ENCODE data around the gene TMEM178B.
"Not testable (repeated sequence)": the region's sequence is repeated elsewhere in the genome, so short reads cannot be mapped to it uniquely, and the experiment has no call there.

TMEM178B gene

DNA sequence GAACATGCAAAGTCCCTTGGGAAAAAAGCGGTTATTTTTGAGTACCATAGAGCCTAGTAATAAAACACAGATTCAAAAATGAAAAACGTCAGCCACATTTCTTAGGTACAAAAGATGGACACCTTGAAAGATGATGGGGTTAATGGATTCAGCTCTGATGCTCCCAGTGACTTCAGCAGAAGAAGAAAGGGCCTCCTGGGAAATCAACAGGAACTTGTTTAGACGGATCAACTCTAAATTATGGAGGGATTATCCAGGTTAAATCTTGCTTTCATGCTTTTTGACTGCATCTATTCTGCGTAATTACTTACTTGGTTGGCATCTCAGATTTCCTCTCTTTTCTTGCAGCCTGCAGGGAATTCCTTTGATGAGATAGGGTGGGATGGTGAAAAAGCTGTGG is 82.5 kb downstream of the TMEM178B start:
- ATAC-seq (replicated peaks; ENCODE audit: extremely low read depth, poor library complexity, severe bottlenecking) (no peak), DNase-seq (ENCODE audit: low spot score in 2 of 2) (no peak)
- Mint-ChIP-seq H3K4me3 (no peak overlapping the region), H3K4me1 (peaks cover 4% of the 10 kb centered on the region), H3K9me3 (no peaks in the 10 kb centered on the region), H3K27ac (ENCODE audit: low read depth) (no peak overlapping the region), H3K27me3 (peaks cover 9% of the 10 kb centered on the region), H3K36me3 (ENCODE audit: insufficient read depth) (no peaks in the 10 kb centered on the region)

DNA sequence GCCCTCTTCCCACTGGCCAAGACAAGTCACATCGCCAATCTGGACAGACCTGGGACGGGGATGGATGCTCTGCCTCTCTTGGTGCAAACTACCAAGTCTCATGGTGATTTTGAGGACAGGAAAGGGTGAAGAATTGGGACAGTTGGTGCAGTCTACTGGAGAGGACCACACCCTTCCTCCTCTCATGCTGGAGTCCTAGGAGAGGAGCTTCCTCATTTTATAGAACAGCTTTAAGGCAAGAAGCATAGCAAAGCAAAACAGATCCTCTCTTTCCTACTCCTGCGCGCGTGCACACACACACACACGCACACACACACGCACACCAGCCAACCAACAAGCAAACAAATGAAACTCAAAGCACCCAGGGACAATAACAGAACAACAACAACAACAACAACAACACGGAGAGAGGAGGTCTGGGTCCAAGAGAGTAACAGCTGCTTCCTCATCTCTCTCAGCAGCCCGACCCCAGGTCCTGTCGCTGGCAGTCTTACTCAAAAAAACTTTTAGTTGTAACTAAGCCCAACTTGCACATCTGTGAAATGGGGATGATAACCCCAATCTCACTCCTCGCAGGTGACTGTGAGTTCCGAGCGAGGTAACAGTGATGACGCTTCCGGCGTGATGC is 83.4 kb downstream of the TMEM178B start:
- peaks cover 4% of the 10 kb centered on the region for H3K4me1 Mint-ChIP-seq
- no peak overlapping the region for H3K4me3 Mint-ChIP-seq
- no peaks in the 10 kb centered on the region for H3K36me3 Mint-ChIP-seq (ENCODE audit: insufficient read depth)
- no peak overlapping the region for H3K27ac Mint-ChIP-seq (ENCODE audit: low read depth)
- peaks cover 10% of the 10 kb centered on the region for H3K27me3 Mint-ChIP-seq
- DNase-seq (ENCODE audit: low spot score in 2 of 2) (no peak), ATAC-seq (replicated peaks; ENCODE audit: extremely low read depth, poor library complexity, severe bottlenecking) (no peak)
- no peaks in the 10 kb centered on the region for H3K9me3 Mint-ChIP-seq

DNA sequence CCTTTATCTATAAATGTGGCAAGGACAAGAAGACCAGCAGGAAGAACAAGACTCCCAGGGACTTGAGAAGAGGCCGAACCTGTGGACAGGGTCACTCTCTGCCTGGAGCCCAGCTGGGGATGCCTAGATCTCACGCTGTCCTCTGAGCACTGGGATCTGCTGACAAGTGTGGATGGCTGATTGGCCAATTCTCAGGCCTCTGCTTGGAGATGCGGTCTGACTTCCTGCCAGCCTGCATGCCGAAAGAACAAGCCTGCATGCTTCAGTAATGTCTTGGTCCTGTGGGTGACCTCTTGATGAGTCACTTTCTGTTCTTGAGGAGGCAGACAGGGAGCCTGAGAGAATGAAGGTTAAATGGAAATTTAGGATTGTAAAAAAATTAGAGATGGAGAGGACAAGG is 84.7 kb downstream of the TMEM178B start:
- H3K27me3 Mint-ChIP-seq = peaks cover 10% of the 10 kb centered on the region
- DNase-seq (ENCODE audit: low spot score in 2 of 2) = no peak
- no peak overlapping the region for H3K4me3 Mint-ChIP-seq
- H3K9me3 Mint-ChIP-seq = no peaks in the 10 kb centered on the region
- H3K36me3 Mint-ChIP-seq (ENCODE audit: insufficient read depth) = no peaks in the 10 kb centered on the region
- H3K27ac Mint-ChIP-seq (ENCODE audit: low read depth) = no peak overlapping the region
- H3K4me1 Mint-ChIP-seq = peaks cover 4% of the 10 kb centered on the region
- ATAC-seq (replicated peaks; ENCODE audit: extremely low read depth, poor library complexity, severe bottlenecking) = no peak

DNA sequence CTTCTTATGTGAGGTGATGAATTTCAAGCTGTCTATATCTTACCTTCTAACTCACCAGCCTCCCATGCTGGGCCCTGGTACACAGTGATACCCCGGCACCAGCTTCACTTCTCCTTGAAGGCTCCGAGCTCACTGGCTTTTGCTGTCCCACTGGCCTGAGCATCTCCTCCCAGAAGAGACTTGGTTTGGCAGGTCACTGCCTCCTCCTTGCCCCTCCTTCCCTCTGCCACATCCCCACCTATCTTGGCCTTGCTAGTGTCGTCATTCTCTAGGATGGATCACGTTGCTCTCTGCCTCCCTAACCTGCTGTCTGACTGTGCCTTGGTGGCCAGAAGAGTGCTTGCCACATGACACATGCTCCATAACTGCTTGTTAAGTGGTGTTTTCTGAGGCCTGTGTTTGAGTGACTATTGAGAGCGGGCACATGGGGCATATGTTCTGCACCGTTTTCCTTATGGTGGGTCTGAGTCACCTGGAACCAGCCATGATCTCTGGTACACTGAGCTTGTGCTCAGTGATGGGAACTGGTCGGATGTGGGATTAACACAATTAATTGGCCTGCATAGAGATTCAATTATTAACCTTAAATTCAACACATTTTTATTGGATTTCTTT is 86.5 kb downstream of the TMEM178B start:
- Mint-ChIP-seq H3K4me1 (peaks cover 4% of the 10 kb centered on the region), H3K27ac (ENCODE audit: low read depth) (no peak overlapping the region), H3K27me3 (peaks cover 10% of the 10 kb centered on the region), H3K9me3 (no peaks in the 10 kb centered on the region), H3K4me3 (no peak overlapping the region), H3K36me3 (ENCODE audit: insufficient read depth) (no peaks in the 10 kb centered on the region)
- DNase-seq (ENCODE audit: low spot score in 2 of 2) = no peak
- no peak for ATAC-seq (replicated peaks; ENCODE audit: extremely low read depth, poor library complexity, severe bottlenecking)

DNA sequence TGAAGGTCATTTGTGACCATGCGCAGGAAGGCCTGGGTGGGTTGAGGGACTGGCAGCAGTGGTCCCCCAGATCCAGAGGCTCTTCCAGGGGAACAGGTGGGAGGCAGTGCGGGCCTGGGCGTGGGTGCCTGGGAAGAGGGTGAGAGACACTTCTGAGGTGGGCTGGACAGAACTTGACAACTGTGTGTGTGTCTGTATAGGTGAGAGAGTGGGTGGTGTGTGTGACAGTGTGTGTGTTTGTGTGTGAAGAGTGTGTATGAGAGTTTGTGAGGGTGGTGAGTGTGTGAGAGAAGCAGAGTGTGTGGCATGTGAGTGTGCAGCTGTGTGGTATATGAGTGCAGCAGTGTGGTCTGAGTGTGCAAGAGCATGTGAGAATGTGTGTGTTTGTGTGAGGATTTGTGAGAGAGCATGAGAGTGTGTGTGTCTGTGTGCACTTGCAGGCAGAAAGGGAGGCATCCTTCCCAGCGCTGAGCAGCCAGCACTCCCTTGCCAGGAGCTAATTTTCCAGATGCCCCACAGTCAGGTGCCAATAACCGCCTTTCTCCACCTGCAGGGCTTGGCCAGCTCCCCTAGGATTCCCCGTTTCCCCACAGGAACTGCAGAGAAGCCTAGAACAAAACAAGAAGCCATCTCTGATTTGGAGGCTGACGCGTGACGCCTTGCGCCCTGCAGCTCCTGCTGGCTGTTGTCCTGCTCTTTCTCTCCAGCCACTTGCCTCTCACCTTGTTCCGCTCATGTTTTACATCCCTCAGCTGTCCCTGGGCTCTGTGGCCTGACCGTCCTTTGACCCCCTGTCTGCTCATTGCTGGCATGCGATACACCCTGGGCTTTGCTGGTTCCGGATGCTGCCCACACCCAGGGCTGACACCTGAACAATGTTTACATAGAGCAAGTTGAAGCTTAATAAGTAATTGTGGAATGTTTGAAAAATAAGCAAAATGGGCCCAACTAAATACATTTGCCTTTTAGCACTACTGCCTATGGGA is 88.0 kb downstream of the TMEM178B start:
- no peak overlapping the region for H3K4me3 Mint-ChIP-seq
- DNase-seq (ENCODE audit: low spot score in 2 of 2) (no peak), ATAC-seq (replicated peaks; ENCODE audit: extremely low read depth, poor library complexity, severe bottlenecking) (no peak)
- H3K36me3 Mint-ChIP-seq (ENCODE audit: insufficient read depth) = no peaks in the 10 kb centered on the region
- peaks cover 4% of the 10 kb centered on the region for H3K4me1 Mint-ChIP-seq
- H3K9me3 Mint-ChIP-seq = no peaks in the 10 kb centered on the region
- H3K27me3 Mint-ChIP-seq = peaks cover 16% of the 10 kb centered on the region
- no peak overlapping the region for H3K27ac Mint-ChIP-seq (ENCODE audit: low read depth)

DNA sequence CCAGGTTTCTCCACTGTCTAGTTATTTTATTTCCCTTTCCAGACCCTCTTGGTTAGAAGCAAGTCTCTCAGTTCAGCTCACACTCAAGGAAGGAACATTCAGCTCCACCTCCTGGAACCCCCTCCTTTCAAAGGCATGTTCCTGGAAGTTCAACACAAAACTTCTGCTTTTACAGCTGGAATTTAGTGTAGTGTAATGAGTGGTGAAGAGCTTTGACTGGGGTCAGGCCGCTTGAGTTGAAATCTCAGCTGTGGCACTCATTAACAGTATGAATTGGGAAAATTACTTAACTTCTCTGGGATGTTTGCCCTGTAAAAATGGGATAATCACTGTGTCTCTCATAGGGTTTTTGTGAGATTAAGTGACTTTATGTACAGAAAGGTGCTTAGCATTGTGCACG is 91.7 kb downstream of the TMEM178B start:
- ATAC-seq (replicated peaks; ENCODE audit: extremely low read depth, poor library complexity, severe bottlenecking) = no peak
- no peaks in the 10 kb centered on the region for H3K4me1 Mint-ChIP-seq
- H3K4me3 Mint-ChIP-seq = no peak overlapping the region
- H3K9me3 Mint-ChIP-seq = no peaks in the 10 kb centered on the region
- no peak for DNase-seq (ENCODE audit: low spot score in 2 of 2)
- no peaks in the 10 kb centered on the region for H3K36me3 Mint-ChIP-seq (ENCODE audit: insufficient read depth)
- H3K27ac Mint-ChIP-seq (ENCODE audit: low read depth) = no peak overlapping the region
- peaks cover 23% of the 10 kb centered on the region for H3K27me3 Mint-ChIP-seq

DNA sequence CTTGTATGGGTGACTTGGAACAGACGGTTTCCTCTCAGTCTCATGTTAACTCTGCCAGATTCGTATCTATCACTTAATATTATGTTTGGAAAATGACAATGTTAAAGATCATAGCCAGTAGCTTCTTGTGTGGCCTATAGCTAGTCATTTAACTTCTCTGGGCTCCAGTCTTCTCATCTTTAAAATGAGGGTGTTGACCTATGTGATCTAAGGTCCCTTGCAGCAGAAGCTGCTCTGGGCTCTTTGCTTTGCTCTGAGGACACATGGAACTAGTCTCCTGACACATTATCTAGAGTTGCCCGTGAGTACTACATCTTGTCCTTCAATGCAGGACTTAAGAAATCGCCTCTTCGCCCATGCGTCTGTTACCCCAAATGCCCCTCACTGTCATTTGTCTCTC is 93.1 kb downstream of the TMEM178B start:
- DNase-seq (ENCODE audit: low spot score in 2 of 2) (no peak), ATAC-seq (replicated peaks; ENCODE audit: extremely low read depth, poor library complexity, severe bottlenecking) (no peak)
- Mint-ChIP-seq H3K4me1 (no peaks in the 10 kb centered on the region), H3K27me3 (peaks cover 13% of the 10 kb centered on the region), H3K27ac (ENCODE audit: low read depth) (no peak overlapping the region), H3K9me3 (no peaks in the 10 kb centered on the region), H3K4me3 (no peak overlapping the region), H3K36me3 (ENCODE audit: insufficient read depth) (no peaks in the 10 kb centered on the region)

DNA sequence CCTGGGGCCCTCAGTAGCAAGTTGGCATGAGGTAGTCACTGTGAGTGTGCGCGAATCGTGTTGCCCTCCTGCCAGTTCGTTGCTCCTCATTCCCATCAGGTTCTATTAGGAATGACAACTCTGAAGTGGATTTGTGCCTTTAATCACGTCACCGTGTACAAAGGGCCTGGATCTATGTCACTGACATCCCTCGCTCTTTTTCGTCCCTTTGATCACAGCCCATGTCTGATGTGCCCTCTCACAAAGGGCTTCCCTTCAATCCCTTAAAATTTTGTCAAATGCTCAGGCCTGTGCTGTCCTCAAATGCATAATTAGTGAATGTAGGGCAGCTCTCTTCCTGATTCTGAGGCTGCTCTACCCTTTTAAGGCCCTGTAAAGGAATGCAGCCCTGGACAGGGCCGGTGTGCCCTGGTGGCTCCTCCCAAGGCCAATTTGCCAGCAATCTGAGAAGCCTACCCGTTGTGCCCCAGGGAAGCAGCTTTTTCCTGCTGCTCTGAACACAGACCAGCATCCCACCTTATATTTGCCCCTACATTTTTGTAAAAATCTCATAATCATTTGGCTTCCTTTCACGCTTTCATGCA is 93.6 kb downstream of the TMEM178B start:
- no peak overlapping the region for H3K27ac Mint-ChIP-seq (ENCODE audit: low read depth)
- H3K36me3 Mint-ChIP-seq (ENCODE audit: insufficient read depth) = no peaks in the 10 kb centered on the region
- H3K4me3 Mint-ChIP-seq = no peak overlapping the region
- no peaks in the 10 kb centered on the region for H3K9me3 Mint-ChIP-seq
- H3K4me1 Mint-ChIP-seq = no peaks in the 10 kb centered on the region
- no peak for ATAC-seq (replicated peaks; ENCODE audit: extremely low read depth, poor library complexity, severe bottlenecking)
- no peak for DNase-seq (ENCODE audit: low spot score in 2 of 2)
- peaks cover 13% of the 10 kb centered on the region for H3K27me3 Mint-ChIP-seq

DNA sequence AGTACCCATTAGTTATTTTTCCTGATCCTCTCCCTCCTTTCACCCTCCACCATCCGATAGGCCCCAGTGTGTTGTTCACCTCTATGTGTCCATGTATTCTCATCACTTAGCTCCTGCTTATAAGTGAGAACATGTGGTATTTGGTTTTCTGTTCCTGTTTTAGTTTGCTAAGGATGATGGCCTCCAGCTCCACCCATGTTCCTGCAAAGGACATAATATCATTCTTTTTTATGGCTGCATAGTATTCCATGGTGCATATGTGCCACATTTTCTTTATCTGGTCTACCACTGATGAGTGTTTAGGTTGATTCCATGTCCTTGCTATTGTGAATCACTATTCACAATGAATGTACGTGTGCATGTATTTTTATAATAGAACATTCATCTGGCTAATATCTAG is 95.3 kb downstream of the TMEM178B start:
- not testable (repeated sequence) for H3K9me3 Mint-ChIP-seq; H3K36me3 Mint-ChIP-seq (ENCODE audit: insufficient read depth); H3K4me3 Mint-ChIP-seq; H3K27ac Mint-ChIP-seq (ENCODE audit: low read depth); DNase-seq (ENCODE audit: low spot score in 2 of 2); H3K4me1 Mint-ChIP-seq; ATAC-seq (replicated peaks; ENCODE audit: extremely low read depth, poor library complexity, severe bottlenecking)
- peaks cover 13% of the 10 kb centered on the region for H3K27me3 Mint-ChIP-seq

DNA sequence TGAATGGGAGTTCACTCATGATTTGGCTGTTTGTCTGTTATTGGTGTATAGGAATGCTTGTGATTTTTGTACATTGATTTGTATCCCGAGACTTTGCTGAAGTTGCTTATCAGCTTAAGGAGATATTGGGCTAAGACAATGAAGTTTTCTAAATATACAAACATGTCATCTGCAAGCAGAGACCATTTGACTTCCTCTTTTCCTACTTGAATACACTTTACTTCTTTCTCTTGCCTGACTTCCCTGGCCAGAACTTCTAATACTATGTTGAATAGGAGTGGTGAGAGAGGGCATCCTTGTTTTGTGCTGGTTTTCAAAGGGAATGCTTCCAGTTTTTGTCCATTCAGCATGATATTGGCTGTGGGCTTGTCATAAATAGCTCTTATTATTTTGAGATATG is 101.9 kb downstream of the TMEM178B start:
- not testable (repeated sequence) for DNase-seq (ENCODE audit: low spot score in 2 of 2); ATAC-seq (replicated peaks; ENCODE audit: extremely low read depth, poor library complexity, severe bottlenecking); H3K36me3 Mint-ChIP-seq (ENCODE audit: insufficient read depth)

DNA sequence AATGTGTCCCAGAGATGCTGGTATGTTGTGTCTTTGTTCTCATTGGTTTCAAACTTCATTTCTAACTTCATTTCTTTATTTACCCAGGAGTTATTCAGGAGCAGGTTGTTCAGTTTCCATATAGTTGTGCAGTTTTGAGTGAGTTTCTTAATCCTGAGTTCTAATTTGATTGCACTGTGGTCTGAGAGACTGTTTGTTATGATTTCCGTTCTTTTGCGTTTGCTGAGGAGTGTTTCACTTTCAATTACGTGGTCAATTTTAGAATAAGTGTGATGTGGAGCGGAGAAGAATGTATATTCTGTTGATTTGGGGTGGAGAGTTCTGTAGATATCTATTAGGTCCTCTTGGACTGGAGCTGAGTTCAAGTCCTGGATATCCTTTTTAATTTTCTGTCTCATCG is 103.3 kb downstream of the TMEM178B start:
- peak overlapping the region; percentile 67 for H3K4me3 Mint-ChIP-seq
- H3K4me1 Mint-ChIP-seq = peaks cover 16% of the 10 kb centered on the region
- H3K27me3 Mint-ChIP-seq; H3K9me3 Mint-ChIP-seq; DNase-seq (ENCODE audit: low spot score in 2 of 2); H3K36me3 Mint-ChIP-seq (ENCODE audit: insufficient read depth); ATAC-seq (replicated peaks; ENCODE audit: extremely low read depth, poor library complexity, severe bottlenecking): not testable (repeated sequence)
- H3K27ac Mint-ChIP-seq (ENCODE audit: low read depth) = peak overlapping the region; percentile 94

More for the DNA sequence above, 101.9 kb downstream of the TMEM178B start:
- H3K27me3 Mint-ChIP-seq; H3K4me3 Mint-ChIP-seq; H3K9me3 Mint-ChIP-seq; H3K27ac Mint-ChIP-seq (ENCODE audit: low read depth): not testable (repeated sequence)
- H3K4me1 Mint-ChIP-seq = peaks cover 16% of the 10 kb centered on the region

DNA sequence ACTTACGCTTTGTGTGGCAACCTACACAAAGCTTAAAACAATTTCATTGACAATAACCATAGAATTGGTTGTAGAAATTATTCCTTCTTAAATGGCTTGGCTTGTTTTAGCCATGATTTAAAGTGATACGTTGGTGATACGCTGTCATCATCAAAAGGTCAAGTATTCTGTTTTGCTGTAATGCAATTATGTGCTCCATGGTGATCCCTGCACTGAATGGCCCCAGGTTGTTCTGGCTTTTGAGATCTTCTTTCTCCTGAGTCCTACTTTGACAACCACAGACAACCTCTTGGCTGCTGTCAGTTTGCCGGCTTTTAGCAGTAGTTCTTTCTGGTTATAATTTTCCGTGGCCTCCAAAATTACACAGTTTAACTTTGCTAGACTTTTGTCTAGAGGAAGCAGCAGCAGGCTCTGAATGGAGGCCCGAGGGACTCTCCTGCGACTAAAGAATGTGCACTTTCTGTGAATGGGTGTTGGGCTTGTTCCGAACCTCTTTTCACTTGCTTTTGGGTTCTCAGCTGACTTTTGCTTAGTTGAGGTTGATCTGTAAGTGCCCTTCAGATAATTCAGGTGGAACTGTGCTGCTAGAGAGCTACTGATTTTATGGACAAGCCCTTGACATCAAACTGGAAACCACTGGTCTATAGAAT is 104.7 kb downstream of the TMEM178B start:
- DNase-seq (ENCODE audit: low spot score in 2 of 2) (no peak), ATAC-seq (replicated peaks; ENCODE audit: extremely low read depth, poor library complexity, severe bottlenecking) (no peak)
- Mint-ChIP-seq H3K27me3 (no peaks in the 10 kb centered on the region), H3K27ac (ENCODE audit: low read depth) (no peak overlapping the region), H3K4me3 (no peak overlapping the region), H3K9me3 (no peaks in the 10 kb centered on the region), H3K36me3 (ENCODE audit: insufficient read depth) (peaks cover 3% of the 10 kb centered on the region), H3K4me1 (peaks cover 16% of the 10 kb centered on the region)

Measured in central memory CD8-positive, alpha-beta T cell (primary cell).